BLaER1 treated with 17β-estradiol and CSF1 and Interleukin-3, amounts not matched to agents 10 nM and 100 nM (cell line): ENCODE measurements around the gene FASTKD1.
A peak's percentile ranks its signal among the peaks of the same experiment; 100 is the strongest.

Experiments
- H3K27ac ChIP-seq, 11 experiments: shearing (Covaris generic); formaldehyde crosslinking; 2 replicates each; pipeline ENCODE4 v1.8.1; 2022
- H3K27me3 ChIP-seq, 11 experiments: shearing (Covaris generic); formaldehyde crosslinking; 2 replicates each; pipeline ENCODE4 v1.8.1; 2022
- H3K36me3 ChIP-seq, 11 experiments: shearing (Covaris generic); formaldehyde crosslinking; 2 replicates each; pipeline ENCODE4 v1.8.1; 2022
- H3K4me1 ChIP-seq, 10 experiments: shearing (Covaris generic); formaldehyde crosslinking; 2 replicates each; pipeline ENCODE4 v1.8.1; 2022
- H3K4me2 ChIP-seq, 11 experiments: shearing (Covaris generic); formaldehyde crosslinking; 2 replicates each; pipeline ENCODE4 v1.8.1; 2022
- H3K4me3 ChIP-seq, 10 experiments: shearing (Covaris generic); formaldehyde crosslinking; 2 replicates each; pipeline ENCODE4 v1.8.1; 2022
- H3K9ac ChIP-seq, 11 experiments: shearing (Covaris generic); formaldehyde crosslinking; 2 replicates each; pipeline ENCODE4 v1.8.1; 2022
- H3K9me3 ChIP-seq, 11 experiments: shearing (Covaris generic); formaldehyde crosslinking; replicated peaks in 1 of 11; 2 replicates each; pipeline ENCODE4 v1.8.1; 2022
- H4K20me1 ChIP-seq, 11 experiments: shearing (Covaris generic); formaldehyde crosslinking; 2 replicates each; pipeline ENCODE4 v1.8.1; 2022
- Cebpa-rat ChIP-seq, 11 experiments: shearing (Covaris generic); IDR thresholded peaks; 2 replicates each; pipeline ENCODE4 v1.8.1; 2022

The FASTKD1 gene

DNA sequence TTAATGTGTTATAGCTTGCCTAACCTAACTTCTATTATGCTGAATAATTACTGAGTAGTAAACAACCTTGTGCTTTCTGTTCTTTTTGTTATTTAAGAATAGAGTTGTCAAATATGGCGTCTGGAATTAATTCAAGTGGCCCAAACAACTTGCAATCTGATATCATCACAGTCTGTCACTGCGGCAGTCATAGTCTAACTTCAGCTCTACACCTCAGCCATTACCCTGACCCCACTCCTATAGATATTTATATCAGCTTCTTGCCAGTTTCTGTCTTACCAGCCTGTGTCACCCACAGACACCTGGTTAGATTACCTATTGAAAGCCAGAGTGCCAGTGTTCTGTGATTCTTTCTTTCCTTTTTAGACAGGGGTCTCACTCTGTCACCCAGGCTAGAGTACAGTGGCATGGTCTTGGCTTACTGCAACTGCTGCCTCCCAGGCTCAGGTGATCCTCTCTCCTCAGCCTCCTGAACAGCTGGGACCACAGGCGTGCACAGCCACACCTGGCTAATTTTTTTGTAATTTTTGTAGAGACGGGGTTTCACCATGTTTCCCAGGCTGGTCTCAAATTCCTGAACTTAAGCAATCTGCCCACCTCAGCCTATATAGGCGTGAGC is 78.2 kb downstream of the FASTKD1 start:
- no peaks in the 10 kb centered on the region for H3K27me3 ChIP-seq
- peaks cover 0 to 5% (median 0%) of the 10 kb centered on the region in 11 experiments; a peak in 2 of 22 replicates for H3K9me3 ChIP-seq
- no peak overlapping the region for H3K4me3 ChIP-seq
- H3K27ac ChIP-seq, result no peak overlapping the region
- H3K4me1 ChIP-seq, result no peaks in the 10 kb centered on the region
- H4K20me1 ChIP-seq, result no peaks in the 10 kb centered on the region
- TF ChIP-seq Cebpa-rat (IDR thresholded peaks at IDR 0.05), result no peak
- H3K9ac ChIP-seq, result no peak overlapping the region
- no peak overlapping the region for H3K4me2 ChIP-seq
- H3K36me3 ChIP-seq, result 0 out of 22 replicates have a peak, but pooled peaks cover 0 to 3% (median 0%) of the 10 kb centered on the region in 11 experiments

DNA sequence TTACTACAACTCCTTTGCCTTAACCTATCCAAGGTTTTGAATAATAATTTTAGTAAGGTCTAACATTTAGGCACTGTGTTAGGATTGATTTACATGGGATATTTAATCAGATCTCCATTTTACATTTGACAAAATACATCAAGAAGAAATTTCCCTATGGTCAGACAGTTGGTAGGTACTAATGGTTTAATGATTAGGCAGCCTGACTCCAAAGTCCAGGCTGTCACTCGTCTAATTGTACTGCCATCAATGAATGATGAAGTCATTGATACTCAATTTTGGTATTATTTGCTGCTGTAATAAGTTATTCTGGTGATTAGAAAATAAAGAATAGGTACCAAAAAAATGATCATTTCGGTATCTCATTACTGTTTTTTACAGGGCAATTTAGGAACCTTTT is 80.3 kb downstream of the FASTKD1 start:
- H3K9ac ChIP-seq, result no peak overlapping the region
- H3K36me3 ChIP-seq, result 0 out of 22 replicates have a peak, but pooled peaks cover 0 to 3% (median 0%) of the 10 kb centered on the region in 11 experiments
- no peaks in the 10 kb centered on the region for H3K4me1 ChIP-seq
- no peak overlapping the region for H3K4me2 ChIP-seq
- no peak overlapping the region for H3K4me3 ChIP-seq
- no peaks in the 10 kb centered on the region for H4K20me1 ChIP-seq
- H3K9me3 ChIP-seq, result peaks cover 0 to 7% (median 0%) of the 10 kb centered on the region in 11 experiments; a peak in 2 of 22 replicates
- no peak for TF ChIP-seq Cebpa-rat (IDR thresholded peaks at IDR 0.05)
- H3K27me3 ChIP-seq, result no peaks in the 10 kb centered on the region
- H3K27ac ChIP-seq, result no peak overlapping the region

DNA sequence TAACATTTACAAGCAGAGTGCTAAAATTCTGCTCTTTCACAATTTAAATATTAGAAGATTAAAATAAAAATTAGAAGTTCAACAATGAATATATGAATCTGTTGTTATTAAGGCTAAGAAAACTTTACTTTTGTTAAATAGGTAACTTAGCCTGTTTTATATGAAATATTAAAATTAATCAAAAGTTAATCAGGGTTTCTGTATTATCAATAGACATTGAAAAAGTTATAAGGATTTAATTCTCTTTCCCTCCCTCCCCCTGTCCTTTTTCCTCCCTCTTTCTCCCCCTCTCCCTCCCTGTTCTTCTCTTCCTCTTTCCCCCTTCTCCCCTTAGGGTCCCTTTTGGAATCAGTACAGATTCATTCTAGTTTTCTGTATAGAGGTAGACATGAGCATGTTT is 82.3 kb downstream of the FASTKD1 start:
- Histone ChIP-seq H3K9ac (no peak overlapping the region), H4K20me1 (no peaks in the 10 kb centered on the region), H3K27me3 (no peaks in the 10 kb centered on the region), H3K4me2 (no peak overlapping the region), H3K36me3 (0 out of 22 replicates have a peak, but pooled peaks cover 0 to 3% (median 0%) of the 10 kb centered on the region in 11 experiments), H3K4me3 (no peak overlapping the region), H3K9me3 (peaks cover 0 to 7% (median 0%) of the 10 kb centered on the region in 11 experiments; a peak in 2 of 22 replicates), H3K4me1 (no peaks in the 10 kb centered on the region), H3K27ac (no peak overlapping the region)
- no peak for TF ChIP-seq Cebpa-rat (IDR thresholded peaks at IDR 0.05)

DNA sequence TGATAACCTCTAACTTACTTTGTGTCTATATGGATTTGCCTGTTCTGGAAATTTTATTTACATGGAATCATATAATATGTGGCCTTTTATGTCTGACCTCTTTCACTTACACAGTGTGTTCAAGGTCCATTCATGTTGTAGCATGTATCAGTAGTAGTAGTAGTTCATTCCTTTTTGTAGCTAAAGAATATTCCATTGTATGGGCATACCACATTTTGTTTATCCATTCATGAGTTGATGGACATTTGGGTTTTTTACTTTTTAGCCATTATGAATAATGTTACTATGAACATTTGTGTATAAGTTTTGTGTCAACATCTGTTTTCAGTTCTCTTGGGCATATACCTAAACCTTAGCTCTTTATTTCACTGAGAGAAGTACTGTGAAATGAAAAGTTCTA is 82.8 kb downstream of the FASTKD1 start:
- Histone ChIP-seq H3K4me3 (no peak overlapping the region), H3K4me1 (no peaks in the 10 kb centered on the region), H3K4me2 (no peak overlapping the region), H3K27ac (no peak overlapping the region), H3K9me3 (peaks cover 0 to 7% (median 0%) of the 10 kb centered on the region in 11 experiments; a peak in 2 of 22 replicates), H4K20me1 (no peaks in the 10 kb centered on the region), H3K27me3 (no peaks in the 10 kb centered on the region), H3K9ac (no peak overlapping the region), H3K36me3 (0 out of 22 replicates have a peak, but pooled peaks cover 0 to 3% (median 0%) of the 10 kb centered on the region in 11 experiments)
- TF ChIP-seq Cebpa-rat (IDR thresholded peaks at IDR 0.05), result no peak

DNA sequence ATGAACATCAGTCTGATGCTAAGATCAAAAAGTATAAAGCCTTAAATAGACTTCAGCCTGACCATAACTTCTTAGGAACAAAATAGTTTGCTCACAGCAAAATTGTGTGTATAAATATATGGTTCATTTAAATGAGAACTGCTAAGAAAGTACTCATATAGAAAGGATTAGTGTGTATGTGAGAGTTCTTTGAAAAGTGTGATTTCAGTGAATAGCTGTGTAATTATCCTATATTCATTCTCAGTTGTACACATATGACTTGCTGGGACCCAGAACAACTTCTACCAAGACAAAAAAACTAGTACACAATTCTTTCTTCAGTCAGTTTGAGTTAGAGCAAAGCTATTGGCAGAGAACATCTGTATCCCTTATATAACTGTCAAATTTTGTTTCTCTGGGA is 87.2 kb downstream of the FASTKD1 start:
- no peak for TF ChIP-seq Cebpa-rat (IDR thresholded peaks at IDR 0.05)
- Histone ChIP-seq H3K27me3 (no peaks in the 10 kb centered on the region), H3K4me2 (no peak overlapping the region), H3K4me3 (no peak overlapping the region), H3K4me1 (no peaks in the 10 kb centered on the region), H3K9me3 (peaks cover 0 to 7% (median 0%) of the 10 kb centered on the region in 11 experiments; a peak in 2 of 22 replicates), H4K20me1 (no peaks in the 10 kb centered on the region), H3K27ac (no peak overlapping the region), H3K36me3 (peaks cover 0 to 14% (median 0%) of the 10 kb centered on the region in 11 experiments; a peak in 2 of 22 replicates), H3K9ac (no peak overlapping the region)

DNA sequence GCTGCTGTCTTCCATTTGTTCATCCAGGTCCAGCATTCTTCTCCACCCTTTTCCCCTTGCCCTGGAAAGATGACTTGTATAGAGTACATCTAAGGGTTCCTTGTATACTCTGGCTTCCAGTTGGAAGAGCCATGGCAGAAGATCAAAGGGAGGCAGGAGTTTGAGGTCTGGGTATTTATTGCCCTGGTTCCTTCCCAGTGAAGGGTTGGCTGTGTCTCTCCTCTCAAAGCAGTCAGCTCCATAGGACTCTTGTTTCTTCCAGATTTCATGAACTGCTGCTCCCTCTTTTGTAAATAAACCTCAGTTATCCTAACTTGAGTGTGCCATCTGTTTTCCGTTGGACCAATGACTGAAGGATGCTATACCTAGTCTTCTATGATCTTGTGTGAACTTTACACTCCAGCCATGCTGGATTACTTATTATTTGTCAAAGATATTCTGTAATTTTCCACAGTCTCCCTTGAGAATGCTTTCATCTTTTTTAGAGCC is 88.0 kb downstream of the FASTKD1 start:
- no peak for TF ChIP-seq Cebpa-rat (IDR thresholded peaks at IDR 0.05)
- peaks cover 0 to 14% (median 0%) of the 10 kb centered on the region in 11 experiments; a peak in 2 of 22 replicates for H3K36me3 ChIP-seq
- H3K27ac ChIP-seq, result no peak overlapping the region
- H3K4me3 ChIP-seq, result no peak overlapping the region
- H3K9me3 ChIP-seq, result peaks cover 0 to 5% (median 0%) of the 10 kb centered on the region in 11 experiments; a peak in 2 of 22 replicates
- no peaks in the 10 kb centered on the region for H3K4me1 ChIP-seq
- H3K4me2 ChIP-seq, result no peak overlapping the region
- peaks cover 0 to 3% (median 0%) of the 10 kb centered on the region in 11 experiments; a peak in 2 of 22 replicates for H3K27me3 ChIP-seq
- H4K20me1 ChIP-seq, result no peaks in the 10 kb centered on the region
- H3K9ac ChIP-seq, result no peak overlapping the region

DNA sequence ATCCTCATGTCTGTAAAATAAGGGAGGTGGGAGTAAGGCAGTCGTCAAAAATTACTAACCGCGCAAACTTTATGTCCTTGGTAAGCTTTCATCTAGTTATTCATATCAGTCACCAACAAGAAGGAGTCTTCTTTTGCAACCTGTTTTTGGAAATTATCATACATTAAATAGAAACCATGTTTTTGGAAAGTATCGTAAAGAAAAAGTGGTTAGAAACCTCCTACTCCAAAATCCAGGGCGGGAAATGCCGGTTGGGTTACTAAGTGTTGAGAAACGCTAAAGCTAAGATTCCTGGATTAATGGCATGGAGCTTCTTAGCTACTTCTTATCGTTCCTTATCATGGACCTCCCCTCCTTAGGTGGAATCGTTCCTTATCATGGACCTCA is 93.6 kb downstream of the FASTKD1 start:
- Histone ChIP-seq H3K4me2 (peak overlapping the region; percentile 52 to 77 (median 72)), H3K36me3 (peaks cover 0 to 14% (median 0%) of the 10 kb centered on the region in 11 experiments; a peak in 2 of 22 replicates), H4K20me1 (no peaks in the 10 kb centered on the region), H3K4me1 (peaks cover 0 to 18% (median 0%) of the 10 kb centered on the region in 10 experiments; a peak in 7 of 20 replicates), H3K27me3 (peaks cover 16 to 25% (median 20%) of the 10 kb centered on the region in 11 experiments), H3K9me3 (peaks cover 10 to 19% (median 16%) of the 10 kb centered on the region in 11 experiments; a peak in 21 of 22 replicates), H3K27ac (peak overlapping the region in 1 of 11 experiments; percentile 58; a peak in 2 of 22 replicates), H3K9ac (peak overlapping the region; percentile 42 to 80 (median 69); a peak in 19 of 22 replicates), H3K4me3 (peak overlapping the region; percentile 55 to 72 (median 63))
- no peak for TF ChIP-seq Cebpa-rat (IDR thresholded peaks at IDR 0.05)
